ENCODE results near the gene UROC1. TPM values are rescaled to one million over a fixed set of nuclear protein-coding genes. Genes with fewer than 3 reads are reported as not detected.

The UROC1 gene
- total RNA-seq, 1 experiment from 2014 or later, result not detected

DNA sequence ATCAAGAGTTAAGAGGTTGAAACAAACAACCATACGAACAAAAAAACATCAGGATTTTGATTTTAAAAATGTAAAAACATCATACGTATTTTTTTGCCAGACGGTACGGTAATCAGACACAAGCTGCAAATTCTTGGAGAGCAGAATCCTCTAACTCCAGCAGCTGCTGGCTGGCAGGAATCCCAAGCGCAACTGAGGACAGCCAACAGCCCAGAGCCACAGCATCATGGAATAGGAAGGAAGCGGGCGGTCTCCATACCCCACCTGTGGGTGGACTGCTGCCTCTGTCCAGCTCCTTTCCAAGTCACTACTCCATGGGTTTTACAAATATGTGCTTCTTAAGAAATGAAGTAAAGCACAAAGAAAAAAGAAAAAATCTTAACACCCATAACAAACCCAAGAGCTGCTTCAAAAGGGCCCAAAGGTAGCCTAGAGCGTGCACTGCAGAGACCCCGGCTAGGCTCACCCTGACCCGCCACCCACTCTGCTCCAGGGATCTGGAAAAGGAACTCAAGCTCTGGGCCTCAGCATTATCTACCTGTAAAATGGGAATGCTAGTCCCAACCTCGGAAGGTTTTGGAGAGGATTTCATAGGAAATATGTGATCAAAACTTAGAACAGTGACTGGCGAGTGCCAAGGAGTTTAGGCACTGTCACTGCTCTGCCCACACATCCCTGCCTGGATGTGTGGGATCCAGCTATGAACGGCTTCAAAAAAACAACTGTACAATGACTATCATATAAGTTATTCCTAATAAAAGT is 75.3 kb downstream of the UROC1 start:
- DNase-seq (ENCODE audit: low read depth), result no peak

DNA sequence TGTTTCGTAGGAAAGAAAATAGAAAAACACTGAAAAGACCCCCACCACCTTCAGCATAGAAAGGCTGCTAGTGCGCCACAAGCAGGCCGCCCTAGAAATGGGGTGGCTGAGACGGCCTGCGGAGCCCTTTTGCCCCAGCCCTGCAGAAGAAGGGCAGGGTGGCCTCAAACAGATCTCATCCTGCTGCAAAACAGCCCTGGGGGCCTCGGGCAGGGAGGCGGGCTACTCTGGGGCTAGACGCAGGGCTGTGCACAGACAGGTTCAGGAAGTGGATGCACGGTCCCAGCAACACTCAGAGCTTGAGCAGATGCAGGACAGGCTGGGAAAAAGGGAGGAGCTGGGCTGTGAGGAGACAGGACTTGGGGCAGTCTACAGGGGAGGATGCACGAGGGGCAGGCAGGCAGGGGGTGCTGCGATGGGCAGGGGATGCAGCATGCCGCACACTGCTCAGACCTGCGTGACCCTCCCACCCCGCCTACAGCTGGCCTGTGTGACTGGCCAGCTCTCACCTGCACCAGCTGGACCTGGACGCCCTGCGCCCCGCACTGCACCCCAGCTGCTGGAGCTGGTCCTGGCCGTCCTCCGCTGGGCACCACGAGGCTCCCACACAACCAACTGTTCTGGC is 76.2 kb downstream of the UROC1 start:
- DNase-seq (ENCODE audit: low read depth), result no peak

DNA sequence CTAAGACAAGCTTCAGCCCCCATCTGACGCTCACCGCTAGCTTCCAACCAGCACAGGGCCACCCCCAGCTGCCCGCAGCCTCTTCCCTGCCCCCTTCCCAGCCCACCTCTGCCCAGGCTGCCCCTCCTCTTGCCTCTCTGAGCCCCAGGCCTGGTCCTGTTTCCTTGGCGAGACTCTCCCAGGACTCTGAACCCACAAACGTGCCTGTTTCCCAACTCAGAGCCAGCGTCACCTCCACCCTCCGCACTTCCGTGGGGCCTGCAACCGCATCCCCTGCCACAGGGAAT is 76.9 kb downstream of the UROC1 start:
- DNase-seq (ENCODE audit: low read depth), result no peak

DNA sequence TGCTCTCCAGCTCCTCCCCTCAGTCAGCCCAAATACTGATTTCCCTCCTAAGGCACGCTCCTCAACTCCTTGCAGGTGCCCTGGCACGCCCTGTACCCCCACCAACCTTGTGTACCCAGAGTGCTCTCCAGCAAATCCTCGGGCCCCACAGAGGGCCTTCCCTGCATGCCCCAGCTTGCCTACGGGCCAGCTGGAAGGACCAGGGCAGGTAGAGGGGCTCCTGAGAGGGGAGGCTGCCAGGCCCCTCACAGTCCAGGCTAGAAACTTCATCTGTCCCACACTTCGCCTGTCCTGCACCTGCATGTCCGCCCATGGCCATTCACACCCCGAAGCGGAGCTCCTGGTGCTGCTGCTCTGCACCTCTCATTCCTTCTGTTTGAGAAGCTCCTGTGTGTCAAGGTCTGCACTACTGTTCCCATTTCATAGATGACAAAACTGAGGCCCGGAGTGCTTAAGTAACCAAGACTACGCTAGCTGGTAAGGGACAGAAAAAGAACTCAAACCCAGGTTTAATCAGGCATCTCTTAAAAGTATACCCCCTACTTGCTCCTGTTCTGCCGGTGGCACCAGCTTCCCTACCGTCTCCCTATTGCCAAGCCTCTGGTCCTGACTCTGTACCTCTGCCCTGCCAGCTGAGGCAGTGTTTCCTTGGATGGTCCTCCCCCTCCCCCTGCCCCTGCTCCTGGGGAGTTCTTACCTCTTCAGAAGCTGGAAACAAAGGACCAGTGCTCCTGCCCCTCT is 77.4 kb downstream of the UROC1 start:
- no peak for DNase-seq (ENCODE audit: low read depth)

DNA sequence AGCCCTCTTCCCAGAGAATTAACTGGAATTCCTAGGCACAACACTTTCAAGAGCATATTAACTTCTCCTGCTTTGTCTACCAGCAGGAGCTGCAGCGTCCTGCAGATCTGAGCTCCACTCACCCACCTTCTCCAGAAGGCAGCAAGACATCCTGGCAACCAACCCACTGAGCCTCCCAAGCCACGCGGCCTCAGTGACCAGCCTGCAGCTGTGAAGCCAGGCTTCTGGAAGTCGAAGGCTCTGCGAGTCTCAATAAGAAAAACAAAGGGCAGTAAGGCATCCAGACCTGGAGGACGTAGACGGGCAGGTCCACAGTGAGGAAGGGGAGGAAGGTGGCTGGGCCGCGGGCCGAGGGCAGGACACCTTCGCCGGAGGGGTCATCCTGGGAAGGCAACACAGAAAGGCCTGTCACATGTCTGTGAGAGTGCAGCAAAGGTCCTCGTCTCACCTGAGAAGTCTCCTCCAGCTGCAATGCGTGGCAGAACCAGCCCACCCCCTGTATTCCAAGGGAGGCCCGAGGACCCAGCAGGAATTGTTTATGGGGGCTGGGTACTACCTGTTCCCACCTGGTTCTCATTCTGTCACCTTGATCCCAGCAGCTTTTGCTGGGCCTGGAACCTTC is 78.1 kb downstream of the UROC1 start:
- no peak for DNase-seq (ENCODE audit: low read depth)

DNA sequence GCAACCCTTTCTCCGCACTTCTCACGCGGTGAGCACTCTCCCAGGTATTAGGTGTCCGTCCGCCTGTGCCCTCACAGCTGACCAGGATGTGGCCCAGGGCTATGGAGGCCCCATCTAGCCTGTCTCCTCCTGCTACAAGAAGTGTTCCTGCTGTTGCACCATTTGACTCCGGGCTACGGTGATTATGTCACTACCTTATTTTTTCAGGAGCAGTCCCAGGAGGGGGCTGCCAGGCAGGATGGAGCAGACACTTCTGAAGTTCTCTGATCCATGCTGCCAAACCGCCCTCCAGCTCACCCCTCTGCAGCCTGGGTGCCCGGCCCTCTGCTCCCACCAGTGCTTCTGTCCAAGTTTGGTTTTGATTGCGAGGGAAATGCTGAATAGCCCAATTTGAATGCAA is 78.8 kb downstream of the UROC1 start:
- no peak for DNase-seq (ENCODE audit: low read depth)

DNA sequence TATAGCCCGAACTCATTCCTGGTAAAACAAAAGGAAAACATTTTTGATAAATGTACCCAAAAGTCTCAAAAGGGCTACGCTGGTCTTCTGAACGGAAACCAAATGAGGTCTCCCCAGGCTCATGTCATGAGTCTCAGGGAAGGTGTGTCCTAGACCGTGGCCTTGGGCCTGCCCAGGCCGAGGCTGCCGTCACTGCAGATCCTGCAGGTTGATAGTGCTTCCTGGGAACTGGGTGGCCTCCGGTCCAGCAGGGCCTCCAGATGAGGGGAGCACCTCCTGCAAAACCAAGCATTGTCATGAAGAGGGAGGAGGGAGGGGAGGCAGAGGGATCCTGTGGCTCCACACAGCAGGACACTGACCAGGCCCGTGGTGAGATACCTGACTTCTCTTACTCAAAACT is 79.4 kb downstream of the UROC1 start:
- no peak for DNase-seq (ENCODE audit: low read depth)

DNA sequence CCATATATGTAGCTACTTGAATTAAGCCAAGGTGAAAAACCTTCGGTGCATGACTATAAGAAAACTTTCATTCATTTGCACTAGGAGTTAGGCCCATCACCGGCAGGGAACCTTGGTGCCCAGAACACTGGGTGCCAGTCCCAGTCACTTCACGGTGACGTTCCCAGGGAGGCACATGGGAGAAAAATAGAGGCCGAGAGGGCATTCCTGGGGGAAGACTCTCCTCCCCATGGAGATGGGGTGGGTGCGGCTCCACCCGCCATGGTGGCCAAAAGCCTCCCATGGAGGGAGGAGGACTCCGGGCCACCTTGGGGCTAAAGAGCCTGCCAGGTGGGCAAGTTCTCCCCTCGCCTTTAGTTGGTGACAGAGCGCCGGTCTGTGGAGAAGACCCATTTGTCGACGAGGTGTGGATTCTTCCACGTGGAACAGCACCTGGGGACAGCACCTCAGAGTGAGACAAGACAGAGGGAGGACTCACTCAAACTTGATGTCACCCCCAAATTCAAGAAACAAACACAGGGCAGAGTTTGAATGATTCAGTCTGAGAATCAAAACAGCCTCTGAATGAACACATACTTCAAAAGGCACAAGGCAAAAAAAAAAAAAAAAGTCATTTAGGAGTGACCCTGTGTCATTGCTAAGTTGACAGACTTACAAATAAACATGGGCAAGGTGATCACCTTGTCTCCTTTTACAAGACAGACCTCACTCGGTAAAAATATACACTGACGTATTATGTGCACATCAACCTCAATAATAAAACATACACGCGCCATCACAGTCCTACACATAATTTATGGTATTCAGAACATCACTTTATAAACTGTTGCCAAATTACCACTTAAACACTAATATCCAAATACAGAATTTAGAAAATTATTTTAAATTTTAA is 80.5 kb downstream of the UROC1 start:
- no peak for DNase-seq (ENCODE audit: low read depth)

DNA sequence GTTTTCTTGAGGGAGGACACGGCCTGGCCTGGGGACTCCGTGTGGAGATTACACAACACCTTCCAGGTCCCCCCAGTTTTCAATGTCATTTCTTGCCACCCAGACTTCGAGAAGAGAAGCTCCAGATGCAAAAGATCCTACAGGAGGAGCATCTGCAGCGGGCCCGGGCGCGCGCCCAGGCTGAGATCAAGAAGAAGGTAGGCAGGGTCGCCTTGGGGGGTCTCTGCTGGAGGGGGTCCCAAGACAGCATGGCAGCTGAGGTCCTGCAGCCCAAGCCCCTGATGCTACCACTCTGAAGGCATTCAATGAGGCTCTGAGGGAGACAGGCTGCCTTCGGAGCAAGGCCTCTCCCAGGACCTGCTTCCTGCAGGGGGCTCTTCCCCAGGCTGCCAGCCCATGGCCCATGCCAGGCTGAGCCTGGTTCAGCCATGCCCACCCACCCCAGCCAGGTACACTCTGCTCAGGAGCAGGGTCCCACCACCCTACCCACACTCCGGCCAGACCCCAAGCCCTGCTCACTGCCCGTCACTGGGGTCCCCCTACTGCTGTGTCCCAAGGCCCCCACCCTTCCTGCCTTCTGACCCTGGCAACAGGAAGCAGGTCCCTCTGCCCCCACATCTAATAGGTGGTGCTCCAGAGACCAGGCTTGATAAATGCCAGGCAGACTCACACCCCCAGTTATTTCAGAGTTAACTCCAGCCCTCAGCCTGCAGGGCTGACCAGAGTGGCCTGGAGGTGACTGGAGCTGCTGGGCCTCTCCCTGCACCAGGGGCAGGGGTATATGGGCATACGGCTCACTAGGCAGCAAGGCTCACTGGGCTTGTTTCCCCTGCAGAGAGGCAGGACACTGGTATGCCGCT is 81.9 kb downstream of the UROC1 start:
- no peak for DNase-seq (ENCODE audit: low read depth)

DNA sequence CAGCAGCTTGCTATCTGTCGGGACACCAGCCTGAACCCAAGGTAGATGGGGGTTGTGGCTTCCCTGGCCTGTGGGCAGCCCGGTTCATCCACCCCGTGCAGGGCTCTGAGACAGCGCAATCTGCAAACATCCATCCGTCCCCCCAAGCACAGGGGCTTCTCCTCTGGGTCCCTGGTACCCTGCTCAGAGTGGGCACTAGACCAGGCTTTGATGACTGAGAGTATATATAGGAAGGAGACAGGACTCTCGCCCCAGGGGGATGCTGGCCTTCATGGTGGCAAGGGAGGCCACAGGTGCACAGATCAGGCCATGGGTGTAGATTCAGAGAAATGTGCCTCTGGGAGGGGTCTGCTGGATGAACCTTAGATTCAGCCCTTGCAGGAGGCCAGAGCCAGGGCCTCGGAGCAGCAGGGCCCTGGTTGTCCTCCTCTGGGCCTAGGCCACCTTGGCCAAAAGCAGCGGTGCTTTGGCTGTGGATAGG is 82.6 kb downstream of the UROC1 start:
- DNase-seq (ENCODE audit: low read depth), result no peak

DNA sequence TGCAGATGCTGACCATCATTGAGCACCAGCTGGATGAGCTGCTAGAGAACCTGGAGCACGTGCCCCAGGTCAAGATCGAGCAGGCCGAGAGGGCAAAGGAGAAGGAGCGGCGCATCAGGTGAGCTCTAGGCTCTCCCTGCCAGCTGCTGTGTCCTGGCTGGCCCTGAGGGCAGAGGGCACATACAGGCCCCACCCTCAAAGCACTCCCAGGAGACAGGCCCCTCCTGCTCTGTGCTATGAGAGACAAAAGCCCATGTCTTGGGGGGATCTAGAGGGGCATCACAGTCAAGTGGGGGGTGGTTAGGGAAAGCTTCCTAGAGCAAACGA is 83.3 kb downstream of the UROC1 start:
- DNase-seq (ENCODE audit: low read depth), result no peak

DNA sequence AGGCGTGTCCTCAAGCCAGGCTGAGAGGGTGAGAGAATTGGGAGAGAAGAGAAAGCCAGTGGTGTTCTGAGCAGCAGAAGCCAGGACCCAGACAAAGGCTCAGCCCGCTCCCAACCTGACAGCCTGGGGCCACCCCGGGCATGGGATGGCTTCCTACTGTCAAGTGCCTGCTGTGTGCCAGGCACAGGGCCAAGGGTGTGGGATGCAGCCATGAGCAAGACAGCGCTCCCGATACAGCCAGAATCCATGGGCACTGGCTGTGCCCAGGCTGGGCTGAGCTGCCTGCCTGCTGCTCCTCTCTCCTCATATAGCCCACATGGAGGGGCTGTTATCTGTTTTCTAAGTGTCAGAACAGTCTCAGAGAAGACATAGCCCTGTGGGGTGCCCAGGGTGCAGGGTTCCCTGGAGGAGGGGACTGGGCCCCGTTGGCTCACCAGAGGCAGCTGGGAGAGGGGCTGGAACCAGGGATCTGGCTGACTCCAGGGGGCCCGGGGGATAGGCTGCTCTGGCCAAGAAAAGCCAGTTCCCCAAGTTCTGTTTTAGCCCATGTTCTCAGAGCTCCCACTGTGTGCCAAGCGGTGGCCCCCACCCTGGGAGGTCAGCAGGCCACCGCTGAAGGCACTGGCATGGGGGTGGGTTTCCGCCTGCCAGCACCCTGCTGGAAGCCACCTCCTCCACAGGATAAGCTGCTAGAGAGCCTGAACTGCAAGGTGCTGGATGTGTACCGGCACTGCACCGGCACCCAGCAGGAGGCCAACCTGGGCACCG is 83.9 kb downstream of the UROC1 start:
- DNase-seq (ENCODE audit: low read depth), result no peak

DNA sequence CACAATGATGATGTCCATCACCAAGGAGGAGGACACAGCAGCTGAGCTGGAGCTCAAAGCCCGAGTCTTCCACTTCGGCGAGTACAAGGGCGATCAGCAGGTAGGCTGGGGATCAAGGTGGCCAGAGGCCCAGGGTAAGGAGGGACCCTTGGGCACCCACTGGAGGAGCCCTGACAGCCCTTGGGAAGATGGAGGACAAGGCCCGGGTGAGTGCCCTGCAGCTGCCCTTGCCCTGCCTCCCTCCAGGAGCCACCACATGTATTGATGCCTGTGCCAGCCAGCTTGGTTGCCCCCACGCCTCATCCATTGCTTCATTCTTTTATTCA is 84.5 kb downstream of the UROC1 start:
- no peak for DNase-seq (ENCODE audit: low read depth)

DNA sequence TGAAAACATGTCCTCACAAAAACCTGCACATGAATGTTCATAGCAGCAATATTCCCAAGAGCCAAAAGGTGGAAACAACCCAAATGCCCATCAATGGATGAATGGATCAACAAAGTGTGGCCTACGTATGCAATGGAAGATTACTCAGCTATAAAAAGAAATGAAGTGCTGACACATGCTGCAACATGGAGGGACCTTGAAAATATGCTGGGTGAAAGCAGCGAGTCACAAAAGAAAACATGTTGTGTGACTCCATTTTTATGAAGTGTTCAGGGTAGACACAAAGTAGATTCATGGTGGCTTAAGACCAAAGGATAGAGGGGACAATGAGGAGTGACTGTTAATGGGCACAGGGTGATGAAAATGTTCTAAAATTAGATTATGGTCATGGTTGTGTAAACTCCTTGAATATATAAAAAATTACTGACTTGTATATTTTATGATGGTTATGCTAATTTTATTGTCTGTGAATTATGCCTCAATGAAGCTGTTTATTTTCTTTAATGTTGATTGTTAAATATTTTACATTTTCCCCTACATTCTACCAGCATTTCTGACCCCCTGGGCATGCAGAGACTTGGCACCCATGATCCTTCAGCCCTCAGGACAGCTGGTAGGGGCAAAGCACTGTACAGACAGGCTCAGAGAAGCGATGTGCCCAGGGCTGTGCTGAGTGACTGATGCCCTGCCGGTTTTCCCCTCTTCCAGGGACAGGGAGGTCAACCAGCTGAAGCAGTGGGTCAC is 85.0 kb downstream of the UROC1 start:
- peak; percentile 27 for DNase-seq (ENCODE audit: low read depth)

Other genes starting within 250 kb of the UROC1 start
- 0.06 and 0.11 TPM in 2 replicates for gene KLF15, start 160.4 kb downstream of the UROC1 start, total RNA-seq (2014; rRNA removed)
- gene CFAP100, start 122.9 kb downstream of the UROC1 start, total RNA-seq (2014; rRNA removed), result not detected in 2 replicates
- 14.5 and 16.8 TPM in 2 replicates for gene ZXDC, start 41.9 kb downstream of the UROC1 start, total RNA-seq (2014; rRNA removed)
- gene CHST13, start 6.4 kb upstream of the UROC1 start, total RNA-seq (2014; rRNA removed), result not detected in 2 replicates
- not detected in 2 replicates for gene C3orf22, start 41.2 kb upstream of the UROC1 start, total RNA-seq (2014; rRNA removed)
- gene TXNRD3, start 137.4 kb upstream of the UROC1 start, total RNA-seq (2014; rRNA removed), result 9.9 and 15.2 TPM in 2 replicates
- 23.5 and 25.5 TPM in 2 replicates for gene CHCHD6, start 186.5 kb upstream of the UROC1 start, total RNA-seq (2014; rRNA removed)